Measurements from ENCODE around the gene DPPA5. TPM values are rescaled to one million over a fixed set of nuclear protein-coding genes. Genes with fewer than 3 reads are reported as not detected.

The DPPA5 gene
- total and polyA plus RNA-seq, 2 donors (not counting 3 experiments of a cell fraction or from before 2014, with no cell fraction given) = not detected

DNA sequence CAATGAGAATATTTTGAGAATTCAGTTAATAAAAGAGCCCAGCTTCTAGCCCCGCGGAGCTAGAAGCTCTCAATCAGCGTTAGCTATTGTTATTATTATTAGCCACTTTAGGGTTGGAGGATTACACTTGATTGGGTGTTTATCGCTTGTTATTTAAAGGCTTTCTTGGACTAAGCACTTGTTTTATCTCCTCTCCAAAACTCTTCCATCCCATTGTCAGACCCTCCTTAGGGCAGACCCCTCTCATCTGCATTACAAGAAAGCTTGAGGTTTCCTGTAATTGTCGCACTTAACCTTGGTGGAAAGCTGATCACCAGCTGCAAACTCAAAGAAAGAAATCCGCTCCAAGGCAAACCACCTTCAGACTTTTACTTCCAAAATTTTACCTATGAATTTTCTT, 4.8 kb downstream of the DPPA5 start:
- no peaks in the 10 kb centered on the region for H3K36me3 ChIP-seq (ENCODE audit: control insufficient read depth in 2 of 2, extremely low read depth in 1 of 2, insufficient read depth in 2 of 2, low read length in 2 of 2)
- no peak overlapping the region for H2AFZ ChIP-seq (ENCODE audit: low read depth, low read length)
- POLR2A ChIA-PET = no interaction called here
- TF ChIP-seq POLR2A (IDR thresholded peaks at IDR 0.05; ENCODE audit: low read depth, low read length) (no peak), POLR2AphosphoS5 (IDR thresholded peaks at IDR 0.05; ENCODE audit: insufficient read depth, low read depth, low read length) (no peak), MYC (IDR thresholded peaks at IDR 0.05; ENCODE audit: low read depth, low read length) (no peak), FOS (IDR thresholded peaks at IDR 0.05; ENCODE audit: borderline replicate concordance, insufficient read depth, low read length) (no peak), GATA2 (IDR thresholded peaks at IDR 0.05; ENCODE audit: insufficient read depth, insufficient read length, low read depth, low read length) (no peak), EZH2 (IDR thresholded peaks at IDR 0.05; ENCODE audit: borderline replicate concordance, low read depth, low read length, severe bottlenecking) (no peak), JUN (IDR thresholded peaks at IDR 0.05; ENCODE audit: borderline replicate concordance, insufficient read depth, insufficient read length, low read depth) (no peak)
- TF ChIP-seq, protein P1, sequence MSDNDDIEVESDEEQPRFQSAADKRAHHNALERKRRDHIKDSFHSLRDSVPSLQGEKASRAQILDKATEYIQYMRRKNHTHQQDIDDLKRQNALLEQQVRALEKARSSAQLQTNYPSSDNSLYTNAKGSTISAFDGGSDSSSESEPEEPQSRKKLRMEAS (IDR thresholded peaks at IDR 0.05; ENCODE audit: insufficient read depth, insufficient read length) = no peak
- TF ChIP-seq, protein P2, sequence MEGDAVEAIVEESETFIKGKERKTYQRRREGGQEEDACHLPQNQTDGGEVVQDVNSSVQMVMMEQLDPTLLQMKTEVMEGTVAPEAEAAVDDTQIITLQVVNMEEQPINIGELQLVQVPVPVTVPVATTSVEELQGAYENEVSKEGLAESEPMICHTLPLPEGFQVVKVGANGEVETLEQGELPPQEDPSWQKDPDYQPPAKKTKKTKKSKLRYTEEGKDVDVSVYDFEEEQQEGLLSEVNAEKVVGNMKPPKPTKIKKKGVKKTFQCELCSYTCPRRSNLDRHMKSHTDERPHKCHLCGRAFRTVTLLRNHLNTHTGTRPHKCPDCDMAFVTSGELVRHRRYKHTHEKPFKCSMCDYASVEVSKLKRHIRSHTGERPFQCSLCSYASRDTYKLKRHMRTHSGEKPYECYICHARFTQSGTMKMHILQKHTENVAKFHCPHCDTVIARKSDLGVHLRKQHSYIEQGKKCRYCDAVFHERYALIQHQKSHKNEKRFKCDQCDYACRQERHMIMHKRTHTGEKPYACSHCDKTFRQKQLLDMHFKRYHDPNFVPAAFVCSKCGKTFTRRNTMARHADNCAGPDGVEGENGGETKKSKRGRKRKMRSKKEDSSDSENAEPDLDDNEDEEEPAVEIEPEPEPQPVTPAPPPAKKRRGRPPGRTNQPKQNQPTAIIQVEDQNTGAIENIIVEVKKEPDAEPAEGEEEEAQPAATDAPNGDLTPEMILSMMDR (IDR thresholded peaks at IDR 0.05; ENCODE audit: extremely low read depth in 1 of 2, insufficient read depth in 1 of 2, low read depth in 1 of 2, low read length in 2 of 2) = no peak
- H3K27me3 ChIP-seq (ENCODE audit: control insufficient read depth in 2 of 2, insufficient read depth in 2 of 2, low read length in 2 of 2) = peaks cover 26 to 28% of the 10 kb centered on the region in 2 experiments
- BruUV-seq (replicated peaks) = no TSS peak
- H3K4me2 ChIP-seq (ENCODE audit: insufficient read depth, low read length) = no peak overlapping the region
- CTCF ChIA-PET = interaction anchor here (1.0 to 2.0 kb wide), 3 partner anchors 23 to 63 kb away, joined by 3 to 11 read pairs (median 3); no protein-coding TSS in a partner anchor
- H3K4me3 ChIP-seq (replicated peaks in 1 of 3; ENCODE audit: insufficient read depth in 1 of 3, low read depth in 1 of 3, low read length in 3 of 3) = no peak overlapping the region
- DNase-seq (ENCODE audit: low read depth, low spot score) (no peak), FAIRE-seq (no peak)
- H3K9me1 ChIP-seq (replicated peaks; ENCODE audit: control insufficient read depth, extremely low read depth, insufficient read depth, low read length) = no peaks in the 10 kb centered on the region
- H3K4me1 ChIP-seq (ENCODE audit: control insufficient read depth, extremely low read depth, insufficient read depth, low read length) = no peaks in the 10 kb centered on the region
- intact Hi-C loops (cut with micrococcal nuclease) = no loop called here
- no peaks in the 10 kb centered on the region for H4K20me1 ChIP-seq (replicated peaks; ENCODE audit: control insufficient read depth, extremely low read depth, insufficient read depth, low read length)
- H3K27ac ChIP-seq (ENCODE audit: insufficient read depth, low read depth, low read length) = no peak overlapping the region
- no peaks in the 10 kb centered on the region for H3K79me2 ChIP-seq (ENCODE audit: control insufficient read depth, insufficient read depth, low read length)
- H3K9ac ChIP-seq (replicated peaks; ENCODE audit: extremely low read depth, insufficient read depth, low read length) = no peak overlapping the region
- dilution Hi-C loops (cut with MboI; ENCODE audit: extremely low pct_ligation_motif_present, low sequenced_read_pairs) = no loop called here
- no peaks in the 10 kb centered on the region for H3K9me3 ChIP-seq (replicated peaks; ENCODE audit: control insufficient read depth, insufficient read depth, low read length)
